Nephron progenitor cell (in vitro differentiated cells): ENCODE measurements around the gene HPGDS.

ENCODE experiments used
- DNase-seq: peaks from one replicate; pipeline ENCODE4 v3.0.0; 2021
- H3K27ac Mint-ChIP-seq: 2 replicates; pipeline ENCODE4 v1.8.0; 2021; ENCODE audit warnings: mild to moderate bottlenecking, moderate library complexity, mixed read lengths
- H3K27me3 Mint-ChIP-seq: 2 replicates; pipeline ENCODE4 v1.8.0; 2021; ENCODE audit warnings: mild to moderate bottlenecking, low read depth, mixed read lengths; ENCODE audit not compliant: poor library complexity
- H3K36me3 Mint-ChIP-seq: 2 replicates; pipeline ENCODE4 v1.8.0; 2021; ENCODE audit warnings: low read depth, mixed read lengths
- H3K4me1 Mint-ChIP-seq: 2 replicates; pipeline ENCODE4 v1.8.0; 2021; ENCODE audit warnings: mixed read lengths
- H3K4me3 Mint-ChIP-seq: 2 replicates; pipeline ENCODE4 v1.8.0; 2021; ENCODE audit warnings: mild to moderate bottlenecking, moderate library complexity, mixed read lengths
- H3K9me3 Mint-ChIP-seq: 2 replicates; pipeline ENCODE4 v1.8.0; 2021; ENCODE audit warnings: mild to moderate bottlenecking, moderate library complexity, mixed read lengths
- CTCF ChIP-seq: fragments of 200-600 bp; sonication (generic); IDR thresholded peaks from 2 replicates; pipeline ENCODE4 v1.5.0; 2021; ENCODE audit warnings: antibody characterized with exemption

HPGDS gene

GRCh38 chr4:94274912-94275311 is 67.7 kb downstream of the HPGDS start:
- Mint-ChIP-seq H3K9me3 (no peaks in the 10 kb centered on the region), H3K27me3 (no peaks in the 10 kb centered on the region), H3K4me3 (no peak overlapping the region), H3K36me3 (peaks cover 68% of the 10 kb centered on the region), H3K4me1 (no peaks in the 10 kb centered on the region), H3K27ac (no peak overlapping the region)
- TF ChIP-seq CTCF: no peak
- no peak for DNase-seq

- no peak for DNase-seq
- H3K27ac Mint-ChIP-seq: no peak overlapping the region
- peaks cover 58% of the 10 kb centered on the region for H3K36me3 Mint-ChIP-seq
- H3K4me1 Mint-ChIP-seq: no peaks in the 10 kb centered on the region
- TF ChIP-seq CTCF: no peak
- no peaks in the 10 kb centered on the region for H3K27me3 Mint-ChIP-seq
- H3K9me3 Mint-ChIP-seq: no peaks in the 10 kb centered on the region
- no peak overlapping the region for H3K4me3 Mint-ChIP-seq
These were observed 71.4 kb downstream of the HPGDS start for GRCh38 chr4:94271248-94271647.

- Mint-ChIP-seq H3K27ac (no peak overlapping the region), H3K4me3 (no peak overlapping the region), H3K4me1 (no peaks in the 10 kb centered on the region), H3K27me3 (no peaks in the 10 kb centered on the region), H3K36me3 (peaks cover 42% of the 10 kb centered on the region), H3K9me3 (no peaks in the 10 kb centered on the region)
- TF ChIP-seq CTCF: no peak
- DNase-seq: no peak
These were observed 75.6 kb downstream of the HPGDS start for GRCh38 chr4:94267037-94267436.

GRCh38 chr4:94262163-94263016 is 80.2 kb downstream of the HPGDS start:
- no peak overlapping the region for H3K4me3 Mint-ChIP-seq
- peak overlapping the region; percentile 20 for H3K27ac Mint-ChIP-seq
- TF ChIP-seq CTCF: no peak
- H3K27me3 Mint-ChIP-seq: no peaks in the 10 kb centered on the region
- H3K4me1 Mint-ChIP-seq: no peaks in the 10 kb centered on the region
- no peaks in the 10 kb centered on the region for H3K9me3 Mint-ChIP-seq
- no peak for DNase-seq
- peaks cover 49% of the 10 kb centered on the region for H3K36me3 Mint-ChIP-seq

GRCh38 chr4:94256828-94257227 is 85.8 kb downstream of the HPGDS start:
- Mint-ChIP-seq H3K27me3 (peaks cover 2% of the 10 kb centered on the region), H3K4me3 (no peak overlapping the region), H3K27ac (peak overlapping the region; percentile 41), H3K36me3 (peaks cover 59% of the 10 kb centered on the region), H3K4me1 (peaks cover 7% of the 10 kb centered on the region), H3K9me3 (no peaks in the 10 kb centered on the region)
- DNase-seq: no peak
- no peak for TF ChIP-seq CTCF
